Fibroblast of lung (primary cell): Measurements from ENCODE around the gene ZNF44. TPM values are rescaled to one million over a fixed set of nuclear protein-coding genes. Genes with fewer than 3 reads are reported as not detected.
"Not testable (repeated sequence)": the region's sequence is repeated elsewhere in the genome, so short reads cannot be mapped to it uniquely, and the experiment has no call there.

Experiments
- DNase-seq, 2 donors: peaks; one replicate each; pipeline versions ENCODE4 v3.0.0 to v3.0.0-alpha.2; 2010; ENCODE audit warnings: low read depth in 2 of 2
- H2AFZ ChIP-seq: 2 replicates; pipeline ENCODE4 v1.5.1; 2012; ENCODE audit warnings: low read length, control low read depth, inconsistent platforms
- H3K27ac ChIP-seq: 2 replicates; pipeline ENCODE4 v1.5.1; 2011; ENCODE audit warnings: low read length, control low read depth; ENCODE audit not compliant: insufficient read depth
- H3K27me3 ChIP-seq: 2 replicates; pipeline ENCODE4 v1.5.1; 2011; ENCODE audit warnings: mild to moderate bottlenecking, low read length; ENCODE audit not compliant: control insufficient read depth, insufficient read depth
- H3K36me3 ChIP-seq: 2 replicates; pipeline ENCODE4 v1.5.1; 2011; ENCODE audit warnings: low read length; ENCODE audit not compliant: control insufficient read depth, insufficient read depth
- H3K4me1 ChIP-seq: 2 replicates; pipeline ENCODE4 v1.5.1; 2011; ENCODE audit warnings: low read length; ENCODE audit not compliant: control insufficient read depth, insufficient read depth; ENCODE audit errors: extremely low read depth
- H3K4me2 ChIP-seq: 2 replicates; pipeline ENCODE4 v1.5.1; 2011; ENCODE audit warnings: low read length, control low read depth; ENCODE audit not compliant: insufficient read depth; ENCODE audit errors: extremely low read depth
- H3K4me3 ChIP-seq, 4 experiments: fragments of 200-600 bp in 1 of 4; sonication (generic) in 1 of 4; replicated peaks in 1 of 4; 2 replicates each; pipeline ENCODE4 v1.5.1; 2011 to 2016; ENCODE audit warnings: low read length in 4 of 4, low read depth in 3 of 4, mild to moderate bottlenecking in 3 of 4, control low read depth in 2 of 4, inconsistent platforms in 1 of 4, mixed read lengths in 1 of 4; ENCODE audit not compliant: insufficient read depth in 1 of 4; ENCODE audit errors: control extremely low read depth in 1 of 4
- H3K79me2 ChIP-seq: 2 replicates; pipeline ENCODE4 v1.5.1; 2012; ENCODE audit warnings: mild to moderate bottlenecking, low read length, inconsistent platforms; ENCODE audit not compliant: control insufficient read depth, insufficient read depth
- H3K9ac ChIP-seq: 2 replicates; pipeline ENCODE4 v1.5.1; 2011; ENCODE audit warnings: mild to moderate bottlenecking, low read length, control low read depth; ENCODE audit not compliant: insufficient read depth
- H3K9me3 ChIP-seq: 2 replicates; pipeline ENCODE4 v1.5.1; 2012; ENCODE audit warnings: low read depth, low read length; ENCODE audit not compliant: control insufficient read depth, insufficient read depth
- H4K20me1 ChIP-seq: 2 replicates; pipeline ENCODE4 v1.5.1; 2011; ENCODE audit warnings: low read length; ENCODE audit not compliant: control insufficient read depth, insufficient read depth; ENCODE audit errors: extremely low read depth
- EZH2 ChIP-seq: IDR thresholded peaks from 2 replicates; pipeline ENCODE4 v1.5.1; 2012; ENCODE audit warnings: low read length, control low read depth, mild to moderate bottlenecking; ENCODE audit errors: missing control alignments
- polyA plus RNA-seq, 2 donors: library from polyadenylated mRNA; depleted of rRNA in 1 of 2; stranded (reverse) in 1 of 2; unstranded in 1 of 2; fragments of >200 nt; gene quantifications; 2 replicates each; pipeline ENCODE4 v1.2.1, GENCODE V29; 2011 to 2012; ENCODE audit warnings: missing spikeins in 1 of 2
- total RNA-seq: library from RNA; depleted of rRNA; stranded (reverse); fragments of >200 nt; gene quantifications from 2 replicates; pipeline ENCODE4 v1.2.1, GENCODE V29; 2014
- TF ChIP-seq, protein P1 (sequence below), 2 donors: IDR thresholded peaks in 1 of 2; conservative IDR thresholded peaks in 1 of 2; 1 replicate in 1 of 2; 2 replicates in 1 of 2; pipeline ENCODE4 v1.5.1; 2011 to 2012; ENCODE audit warnings: low read length in 2 of 2, control low read depth in 1 of 2, inconsistent platforms in 1 of 2, low read depth in 1 of 2, mild to moderate bottlenecking in 1 of 2

The ZNF44 gene
- total and polyA plus RNA-seq, 2 donors (not counting 1 experiment from before 2014, with no cell fraction given): 5.9 to 16.3 TPM

DNA sequence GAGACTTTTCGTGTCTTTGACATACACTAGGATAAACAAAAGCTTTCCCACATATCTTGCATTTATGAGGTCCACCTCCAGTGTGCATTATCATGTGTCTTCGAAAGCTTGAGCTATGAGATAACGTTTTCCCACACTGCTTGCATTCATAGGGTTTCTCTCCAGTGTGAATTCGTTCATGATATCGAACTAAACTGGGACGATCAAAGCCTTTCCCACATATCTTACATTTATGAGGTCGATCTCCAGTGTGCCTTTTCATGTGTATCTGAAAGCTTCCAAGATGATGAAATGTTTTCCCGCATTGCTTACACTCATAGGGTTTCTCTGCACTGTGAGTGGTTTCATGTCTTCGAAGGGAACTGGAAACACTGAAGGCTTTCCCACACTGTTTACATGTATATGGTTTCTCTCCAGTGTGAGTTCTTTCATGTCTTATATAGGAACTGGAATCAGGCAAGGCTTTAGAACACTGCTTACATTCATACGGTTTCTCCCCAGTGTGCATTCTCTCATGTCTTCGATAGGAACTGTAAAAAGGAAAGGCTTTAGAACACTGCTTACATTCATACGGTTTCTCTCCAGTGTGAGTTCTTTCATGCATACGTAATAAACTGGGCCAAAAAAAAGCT, 24.2 kb upstream of the ZNF44 start:
- H3K27ac ChIP-seq: no peak overlapping the region
- no peak overlapping the region for H2AFZ ChIP-seq
- no peaks in the 10 kb centered on the region for H3K79me2 ChIP-seq
- H3K27me3 ChIP-seq: no peaks in the 10 kb centered on the region
- H3K9me3 ChIP-seq: peaks cover 3% of the 10 kb centered on the region
- no peaks in the 10 kb centered on the region for H3K4me1 ChIP-seq
- no peak overlapping the region for H3K4me3 ChIP-seq
- DNase-seq: no peak
- no peak overlapping the region for H3K4me2 ChIP-seq
- TF ChIP-seq, protein P1, sequence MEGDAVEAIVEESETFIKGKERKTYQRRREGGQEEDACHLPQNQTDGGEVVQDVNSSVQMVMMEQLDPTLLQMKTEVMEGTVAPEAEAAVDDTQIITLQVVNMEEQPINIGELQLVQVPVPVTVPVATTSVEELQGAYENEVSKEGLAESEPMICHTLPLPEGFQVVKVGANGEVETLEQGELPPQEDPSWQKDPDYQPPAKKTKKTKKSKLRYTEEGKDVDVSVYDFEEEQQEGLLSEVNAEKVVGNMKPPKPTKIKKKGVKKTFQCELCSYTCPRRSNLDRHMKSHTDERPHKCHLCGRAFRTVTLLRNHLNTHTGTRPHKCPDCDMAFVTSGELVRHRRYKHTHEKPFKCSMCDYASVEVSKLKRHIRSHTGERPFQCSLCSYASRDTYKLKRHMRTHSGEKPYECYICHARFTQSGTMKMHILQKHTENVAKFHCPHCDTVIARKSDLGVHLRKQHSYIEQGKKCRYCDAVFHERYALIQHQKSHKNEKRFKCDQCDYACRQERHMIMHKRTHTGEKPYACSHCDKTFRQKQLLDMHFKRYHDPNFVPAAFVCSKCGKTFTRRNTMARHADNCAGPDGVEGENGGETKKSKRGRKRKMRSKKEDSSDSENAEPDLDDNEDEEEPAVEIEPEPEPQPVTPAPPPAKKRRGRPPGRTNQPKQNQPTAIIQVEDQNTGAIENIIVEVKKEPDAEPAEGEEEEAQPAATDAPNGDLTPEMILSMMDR (conservative IDR thresholded peaks at IDR 0.05 in 1 of 2, IDR thresholded peaks at IDR 0.05 in 1 of 2; ENCODE audit: low read depth in 1 of 2, low read length in 2 of 2): no peak
- TF ChIP-seq EZH2: no peak
- no peak overlapping the region for H3K9ac ChIP-seq
- H3K36me3 ChIP-seq: no peaks in the 10 kb centered on the region
- H4K20me1 ChIP-seq: no peaks in the 10 kb centered on the region

DNA sequence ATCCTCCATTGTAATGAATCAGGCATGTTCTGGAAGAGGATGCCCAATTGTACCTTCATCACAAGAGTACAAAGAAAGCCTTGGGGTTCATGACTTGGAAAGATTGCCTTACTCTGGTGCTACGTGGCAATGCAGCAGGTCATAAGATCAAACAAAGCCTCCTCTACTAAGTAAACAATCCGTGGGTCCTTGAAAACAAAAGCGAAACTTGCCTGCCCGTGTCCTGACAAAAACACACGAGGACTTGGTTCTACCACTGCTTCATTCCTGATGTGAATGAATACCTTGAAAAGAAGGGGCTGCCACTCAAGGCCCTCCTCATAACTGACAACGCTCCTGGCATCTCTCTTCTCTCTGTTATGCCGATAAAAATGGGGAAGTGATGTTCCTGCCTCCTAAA, 19.9 kb upstream of the ZNF44 start:
- no peak overlapping the region for H3K4me2 ChIP-seq

DNA sequence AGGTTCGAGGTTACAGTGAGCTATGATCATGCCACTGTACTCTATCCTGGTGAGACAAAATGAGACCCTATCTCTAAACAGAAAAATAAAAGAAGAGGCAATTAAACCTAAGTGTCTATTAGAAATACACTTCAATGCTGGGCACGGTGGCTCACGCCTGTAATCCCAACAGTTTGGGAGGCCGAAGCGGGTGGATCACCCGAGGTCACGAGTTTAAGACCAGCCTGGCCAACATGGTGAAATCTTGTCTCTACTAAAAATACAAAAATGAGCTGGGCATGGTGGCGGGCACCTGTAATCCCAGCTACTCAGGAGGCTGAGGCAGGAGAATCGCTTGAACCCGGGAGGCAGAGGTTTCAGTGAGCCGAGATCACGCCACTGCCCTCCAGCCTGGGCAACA, 14.2 kb upstream of the ZNF44 start:
- H3K9me3 ChIP-seq, H3K79me2 ChIP-seq, H3K4me1 ChIP-seq, H3K27ac ChIP-seq, H3K4me2 ChIP-seq, H2AFZ ChIP-seq, H3K27me3 ChIP-seq, H3K36me3 ChIP-seq, DNase-seq, H3K4me3 ChIP-seq, H4K20me1 ChIP-seq, H3K9ac ChIP-seq: not testable (repeated sequence)

More for the DNA sequence above, 19.9 kb upstream of the ZNF44 start:
- no peak overlapping the region for H3K9ac ChIP-seq
- H4K20me1 ChIP-seq: no peaks in the 10 kb centered on the region
- H3K79me2 ChIP-seq: no peaks in the 10 kb centered on the region
- H3K4me3 ChIP-seq: no peak overlapping the region
- no peaks in the 10 kb centered on the region for H3K4me1 ChIP-seq
- DNase-seq: no peak
- no peak overlapping the region for H3K27ac ChIP-seq
- no peaks in the 10 kb centered on the region for H3K36me3 ChIP-seq
- H3K9me3 ChIP-seq: peaks cover 3% of the 10 kb centered on the region
- no peak overlapping the region for H2AFZ ChIP-seq
- H3K27me3 ChIP-seq: no peaks in the 10 kb centered on the region
- TF ChIP-seq, protein P1 (conservative IDR thresholded peaks at IDR 0.05 in 1 of 2, IDR thresholded peaks at IDR 0.05 in 1 of 2; ENCODE audit: low read depth in 1 of 2, low read length in 2 of 2): no peak
- TF ChIP-seq EZH2: no peak
